Stimulated activated CD4-positive, alpha-beta T cell treated with anti-CD3 and anti-CD28 coated beads, Interleukin-15, amount 100 ng/mL, for 1 hour (primary cell): Measurements from ENCODE around the gene CAPN13.

Experiments used
- DNase-seq, 2 donors: peaks; one replicate each; pipeline ENCODE4 v3.0.0-alpha.2; 2020; ENCODE audit warnings: low read depth in 1 of 2, low spot score in 1 of 2

CAPN13 gene

GRCh38 chr2:30684516-30684915 lies 122.7 kb downstream of the CAPN13 start:
- DNase-seq, result no peak

GRCh38 chr2:30684026-30684425 lies 123.2 kb downstream of the CAPN13 start:
- DNase-seq, result no peak

GRCh38 chr2:30683236-30683956 lies 123.8 kb downstream of the CAPN13 start:
- no peak for DNase-seq

GRCh38 chr2:30681022-30681421 lies 126.2 kb downstream of the CAPN13 start:
- no peak for DNase-seq

- no peak for DNase-seq
These were observed 127.1 kb downstream of the CAPN13 start for GRCh38 chr2:30680121-30680520.

GRCh38 chr2:30679426-30680088 lies 127.7 kb downstream of the CAPN13 start:
- DNase-seq, result no peak

- DNase-seq, result no peak
These were observed 128.7 kb downstream of the CAPN13 start for GRCh38 chr2:30678410-30679137.

- DNase-seq, result no peak
These were observed 129.3 kb downstream of the CAPN13 start for GRCh38 chr2:30677861-30678385.

GRCh38 chr2:30677231-30677630 lies 130.0 kb downstream of the CAPN13 start:
- no peak for DNase-seq

GRCh38 chr2:30675758-30676157 lies 131.5 kb downstream of the CAPN13 start:
- DNase-seq, result no peak

GRCh38 chr2:30673127-30673526 lies 134.1 kb downstream of the CAPN13 start:
- no peak for DNase-seq
